AML-193 (cell line): ENCODE measurements around the gene LMNA.
"Not testable (repeated sequence)": the region's sequence is repeated elsewhere in the genome, so short reads cannot be mapped to it uniquely, and the experiment has no call there.

Source experiments
- DNase-seq, 2 experiments: peaks; one replicate each; lab custom pipeline; 2025; lab: John Stamatoyannopoulos, UW

LMNA gene

DNA sequence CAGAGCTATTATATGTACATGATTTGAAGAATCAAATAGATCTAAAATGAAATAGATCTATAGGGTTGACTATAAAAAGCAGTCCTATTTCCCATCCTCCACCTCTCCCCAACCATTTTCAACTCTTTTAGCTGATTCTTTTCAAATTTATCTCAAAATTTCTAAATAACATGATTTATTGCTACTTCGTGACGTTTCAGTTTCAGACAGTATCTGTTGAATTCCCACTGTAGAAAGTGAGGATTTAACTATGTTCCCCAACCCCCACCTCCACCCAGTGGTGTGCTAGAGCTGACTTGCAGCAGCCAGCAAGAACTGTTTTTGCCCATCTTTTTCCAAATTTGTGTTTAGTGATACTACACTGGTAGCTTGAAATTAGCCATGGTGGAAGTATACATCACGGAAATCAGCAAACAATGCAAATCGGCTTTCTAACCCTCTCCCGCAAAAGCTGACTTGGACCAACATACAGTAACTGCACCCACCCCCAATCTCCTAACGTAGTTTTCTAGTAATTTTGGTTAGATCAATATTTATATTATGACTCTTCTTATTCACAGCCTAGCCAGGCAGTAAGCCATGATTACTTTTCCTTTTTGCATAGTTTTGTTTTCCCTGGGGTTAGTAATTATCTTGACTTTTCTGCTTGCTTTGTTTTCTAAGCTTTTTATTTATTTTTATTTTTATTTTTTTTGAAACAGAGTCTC is 49.8 kb downstream of the LMNA start:
- no peak for DNase-seq

DNA sequence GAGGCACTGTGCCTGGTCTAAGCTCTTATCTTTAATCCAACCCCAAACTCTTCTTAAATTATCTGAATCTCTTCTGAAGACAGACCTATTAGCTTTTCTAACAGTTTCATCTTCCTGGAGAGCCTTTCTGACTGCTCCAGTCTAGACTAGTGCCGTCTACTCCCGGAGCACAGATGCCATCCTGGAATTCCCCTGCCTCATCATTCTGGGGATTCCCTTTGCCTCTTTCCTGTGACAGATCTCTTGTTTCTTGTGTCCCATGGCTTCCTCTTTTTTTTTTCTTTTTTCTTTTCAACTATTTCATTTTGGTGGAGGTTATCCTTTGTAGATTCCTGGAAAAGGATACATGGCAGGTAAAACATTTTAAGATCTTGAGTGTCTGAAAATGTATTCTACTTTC is 50.6 kb downstream of the LMNA start:
- DNase-seq, result no peak

GRCh38 chr1:156167536-156167935 is 53.0 kb downstream of the LMNA start:
- no peak for DNase-seq

GRCh38 chr1:156172696-156173470 is 58.4 kb downstream of the LMNA start:
- DNase-seq, result no peak

GRCh38 chr1:156176610-156177210 is 62.2 kb downstream of the LMNA start:
- no peak for DNase-seq

DNA sequence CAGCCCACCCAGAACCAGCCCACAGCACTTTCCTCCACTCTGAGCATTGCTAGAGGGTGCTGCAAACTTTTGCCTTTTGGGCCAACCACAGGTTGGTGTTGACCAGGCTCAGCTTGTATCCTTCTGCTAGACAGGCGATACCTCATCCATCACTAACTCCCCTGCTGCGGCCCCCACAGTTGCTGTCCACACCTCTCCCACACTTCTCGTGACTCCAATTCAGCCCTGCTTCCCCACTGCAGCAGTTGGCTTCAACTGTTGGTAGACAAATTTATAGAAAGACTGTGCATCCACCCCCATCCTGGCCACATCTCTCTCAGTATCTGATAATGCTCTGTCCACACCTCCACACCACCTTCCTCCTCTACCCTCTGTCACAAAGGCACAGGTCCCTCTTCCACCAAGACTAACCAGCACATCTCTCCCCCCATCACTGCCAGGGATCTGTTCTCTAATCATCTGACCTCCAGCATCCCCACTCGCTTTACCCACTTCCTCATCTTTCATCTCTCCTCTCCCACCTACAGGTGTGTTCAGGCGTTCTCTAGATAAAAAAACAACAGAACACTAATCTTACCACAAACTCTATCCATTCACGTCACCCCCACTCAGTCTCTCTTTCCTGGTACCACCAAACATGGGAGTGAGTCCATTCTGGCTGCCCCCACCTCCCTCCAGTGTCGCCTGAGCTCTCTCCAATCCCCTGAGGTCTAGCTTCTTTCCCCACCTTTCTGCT is 63.6 kb downstream of the LMNA start:
- DNase-seq, result no peak

GRCh38 chr1:156180471-156180870 is 66.0 kb downstream of the LMNA start:
- DNase-seq, result no peak

DNA sequence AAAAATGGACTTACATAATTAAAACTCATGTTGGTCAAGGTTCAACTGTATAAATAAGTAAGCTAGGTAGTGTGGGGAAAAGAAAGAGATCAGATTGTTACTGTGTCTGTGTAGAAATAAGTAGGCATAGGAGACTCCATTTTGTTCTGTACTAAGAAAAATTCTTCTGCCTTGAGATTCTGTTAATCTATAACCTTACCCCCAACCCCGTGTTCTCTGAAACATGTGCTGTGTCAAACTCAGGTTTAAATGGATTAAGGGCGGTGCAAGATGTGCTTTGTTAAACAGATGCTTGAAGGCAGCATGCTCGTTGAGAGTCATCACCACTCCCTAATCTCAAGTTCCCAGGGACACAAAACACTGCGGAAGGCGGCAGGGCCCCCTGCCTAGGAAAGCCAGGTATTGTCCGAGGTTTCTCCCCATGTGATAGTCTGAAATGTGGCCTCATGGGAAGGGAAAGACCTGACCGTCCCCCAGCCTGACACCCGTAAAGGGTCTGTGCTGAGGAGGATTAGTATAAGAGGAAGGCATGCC is 66.9 kb downstream of the LMNA start:
- not testable (repeated sequence) for DNase-seq

- not testable (repeated sequence) for DNase-seq
These were observed 67.7 kb downstream of the LMNA start for GRCh38 chr1:156182010-156182779.

GRCh38 chr1:156186347-156187177 is 72.1 kb downstream of the LMNA start:
- not testable (repeated sequence) for DNase-seq
